OCI-LY7 (cell line): ENCODE data around the gene ITPRID1.

ENCODE experiments used
- CTCF ChIP-seq: fragments of 200-600 bp; sonication (generic); conservative IDR thresholded peaks from 2 replicates; pipeline ENCODE4 v1.5.1; 2014; ENCODE audit warnings: mild to moderate bottlenecking, antibody characterized with exemption, low read length, moderate library complexity, mixed read lengths
- EZH2phosphoT487 ChIP-seq: fragments of 200-600 bp; sonication (generic); IDR thresholded peaks from 2 replicates; pipeline ENCODE4 v1.6.1; 2018; ENCODE audit warnings: low read depth, borderline replicate concordance, mild to moderate bottlenecking, mixed run types, antibody characterized with exemption, low read length, moderate library complexity, mixed read lengths

DNA sequence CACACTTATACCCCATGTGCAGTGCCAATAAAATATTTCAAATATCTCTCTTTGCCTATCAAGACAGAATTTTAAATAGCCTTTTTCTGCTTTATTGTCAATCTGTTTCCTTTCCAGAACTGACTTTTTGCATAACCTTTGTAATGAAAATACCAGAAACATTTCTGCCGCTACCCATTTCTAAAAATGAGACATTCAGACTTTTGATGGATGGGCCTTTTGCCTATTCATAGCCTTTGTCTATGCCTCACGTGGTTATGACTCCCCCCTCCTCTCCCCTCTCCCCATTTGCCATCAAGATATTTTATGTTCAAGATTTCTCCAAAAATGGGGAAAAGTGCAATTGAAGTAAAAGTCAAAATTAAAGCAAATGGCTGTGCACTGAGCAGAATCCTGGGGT lies 179.0 kb downstream of the ITPRID1 start:
- TF ChIP-seq CTCF (no peak), EZH2phosphoT487 (no peak)
